ENCODE measurements around the gene MYL1.

Gene MYL1

DNA sequence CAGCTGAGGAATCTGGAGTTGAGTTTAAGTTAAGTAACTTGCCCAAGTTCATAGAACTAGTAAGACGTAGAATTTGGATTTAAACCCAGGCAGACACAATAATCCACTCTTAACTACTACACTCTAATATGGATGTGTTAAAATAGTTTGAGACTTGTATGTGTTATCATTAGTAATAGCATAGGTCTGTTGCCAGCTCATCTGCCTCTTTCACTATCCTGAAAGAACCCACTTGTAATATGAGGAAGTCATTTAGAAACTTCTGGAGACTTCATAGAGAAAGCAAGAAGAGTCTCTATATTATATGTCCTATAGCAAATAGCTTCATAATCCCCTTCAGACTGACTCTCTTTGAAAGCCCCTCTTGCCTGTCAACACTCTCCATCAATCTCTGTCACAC lies 46.7 kb downstream of the MYL1 start:
- DNase-seq (ENCODE audit: low read depth in 1 of 2, low spot score in 1 of 2), result no peak

DNA sequence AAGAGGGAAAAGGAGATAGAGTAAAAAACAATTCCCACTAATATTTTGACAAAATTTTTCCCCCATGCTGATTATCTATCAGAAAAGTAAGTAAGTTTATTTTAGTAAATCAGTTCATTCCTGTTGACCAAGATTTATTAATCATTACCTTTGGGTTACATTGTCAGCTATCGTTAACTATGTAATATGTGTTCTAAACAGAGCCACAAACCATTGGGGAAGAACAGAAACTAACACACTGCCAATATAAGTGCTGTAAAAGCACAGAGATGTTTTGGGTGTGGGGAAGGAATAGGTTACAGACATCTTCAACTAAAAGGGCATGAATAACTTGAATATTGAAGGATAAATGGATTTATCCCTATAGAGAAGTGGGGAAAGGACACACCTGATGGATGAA lies 47.3 kb downstream of the MYL1 start:
- DNase-seq (ENCODE audit: low read depth in 1 of 2, low spot score in 1 of 2), result no peak

DNA sequence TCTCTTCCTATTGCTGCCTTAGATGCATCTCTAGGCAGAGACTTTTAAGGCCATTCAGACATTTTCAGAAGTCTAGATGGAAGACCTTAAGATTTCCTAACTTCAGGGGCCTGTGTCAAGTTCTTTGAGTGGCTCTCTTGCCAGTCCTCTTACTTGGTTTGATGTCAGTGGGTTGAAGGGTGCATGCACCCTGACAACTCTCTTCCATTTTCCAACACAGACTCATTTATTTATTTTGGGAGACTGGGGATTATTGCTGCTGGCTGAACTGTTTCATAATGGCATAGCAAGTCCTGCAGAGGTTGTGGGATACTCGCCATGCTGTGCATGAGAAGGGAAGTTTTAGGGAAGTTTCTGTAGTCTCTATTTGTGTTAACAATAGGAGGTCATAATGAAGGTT lies 50.7 kb downstream of the MYL1 start:
- no peak for DNase-seq (ENCODE audit: low read depth in 1 of 2, low spot score in 1 of 2)

DNA sequence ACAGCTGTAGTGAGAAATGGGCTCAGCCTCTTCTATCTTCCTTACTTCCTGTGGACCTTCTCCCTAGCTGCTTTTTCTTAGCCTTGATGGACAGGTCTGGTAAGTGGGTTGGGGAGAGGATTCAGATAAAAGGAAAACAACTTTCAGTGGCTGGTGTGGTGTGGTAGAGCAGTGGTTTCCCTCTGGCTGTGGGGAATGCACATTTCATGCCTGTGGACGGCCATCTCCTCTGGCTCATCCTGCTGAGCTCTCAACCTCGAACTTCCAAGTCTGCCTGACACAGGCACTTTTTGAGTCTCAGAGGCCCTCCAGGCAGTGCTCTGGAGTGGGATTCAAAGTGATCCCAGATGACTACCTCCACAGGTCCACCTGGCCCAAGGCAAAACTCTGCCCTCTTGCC lies 51.1 kb downstream of the MYL1 start:
- no peak for DNase-seq (ENCODE audit: low read depth in 1 of 2, low spot score in 1 of 2)

DNA sequence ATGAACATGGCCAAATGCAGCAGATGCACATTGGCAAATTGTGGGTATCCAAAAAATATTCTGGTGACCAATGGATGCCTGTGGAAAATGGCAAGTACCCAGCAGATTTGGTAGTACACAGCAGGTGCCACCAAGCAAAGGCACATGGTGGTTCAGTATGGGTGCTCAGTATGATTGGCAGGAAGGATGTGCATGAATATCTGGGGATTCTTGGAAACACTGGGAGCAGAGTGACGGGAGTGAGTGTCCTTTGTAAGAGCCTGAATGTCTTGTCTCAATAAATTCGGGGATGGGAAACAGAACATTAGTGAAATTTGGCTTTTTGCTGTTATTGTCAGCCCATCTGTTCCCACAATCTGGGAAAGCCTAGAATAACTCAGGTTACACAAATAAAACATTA lies 52.9 kb downstream of the MYL1 start:
- no peak for DNase-seq (ENCODE audit: low read depth in 1 of 2, low spot score in 1 of 2)

DNA sequence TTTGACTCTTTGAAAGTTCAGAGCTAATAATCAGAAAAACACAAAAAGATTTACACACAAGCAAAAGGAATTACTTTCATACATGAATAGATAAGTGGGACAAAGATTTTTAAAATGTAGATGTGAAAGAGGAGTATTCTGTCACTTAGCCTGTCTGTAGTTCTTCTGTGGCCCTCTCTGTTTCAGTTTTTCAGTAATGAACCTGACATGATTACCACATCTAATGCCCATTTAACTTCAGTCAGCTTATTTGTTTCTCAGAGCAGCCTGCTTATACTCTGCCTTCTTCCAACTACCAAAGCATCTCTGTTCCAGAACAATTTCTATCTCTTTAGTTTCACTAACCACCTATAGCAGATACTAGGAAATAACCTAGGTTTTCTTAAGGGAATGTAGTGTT lies 55.3 kb downstream of the MYL1 start:
- DNase-seq (ENCODE audit: low read depth in 1 of 2, low spot score in 1 of 2), result no peak

DNA sequence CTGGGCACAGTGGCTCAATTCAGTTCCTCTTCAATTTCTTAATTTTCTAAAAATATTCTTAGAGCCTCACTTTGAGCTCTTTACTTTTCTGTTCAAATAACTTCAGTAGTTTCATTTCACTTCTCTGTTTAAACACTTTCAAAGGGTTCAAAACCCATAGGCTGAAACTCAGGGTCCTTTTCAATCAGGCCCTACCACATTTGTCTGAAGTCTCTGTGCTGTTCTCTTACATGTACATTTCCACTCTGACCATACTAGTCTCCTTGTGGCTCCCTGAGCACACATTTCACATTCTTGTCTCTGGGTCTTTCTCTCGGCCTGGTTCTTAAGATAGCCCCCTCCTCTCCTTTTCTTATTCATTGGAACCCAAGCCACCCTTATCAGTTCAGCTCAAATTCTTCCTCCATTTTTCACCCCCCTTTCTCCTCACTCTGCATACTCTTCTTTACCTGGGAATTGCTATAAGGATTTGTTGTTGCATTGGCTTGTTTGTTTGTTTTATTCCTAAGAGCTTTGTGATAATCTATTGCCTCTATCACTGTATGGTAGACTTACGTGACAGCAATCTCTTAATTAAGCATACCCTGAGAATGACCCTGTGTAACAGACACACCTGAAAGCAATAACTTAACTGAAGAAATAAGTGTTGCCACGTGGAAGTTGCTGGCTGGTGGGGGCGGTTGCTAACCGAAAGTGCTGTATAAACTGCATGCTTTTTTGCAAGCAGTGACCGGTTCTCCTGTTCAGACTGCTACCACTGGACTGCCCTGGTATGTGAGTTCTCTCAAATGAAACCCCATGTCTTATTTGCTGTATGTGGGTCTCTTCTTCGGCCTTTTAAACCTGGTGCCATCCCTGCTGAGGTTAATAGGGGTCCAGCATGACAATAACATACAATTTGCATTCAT lies 62.0 kb downstream of the MYL1 start:
- DNase-seq (ENCODE audit: low read depth in 1 of 2, low spot score in 1 of 2), result no peak

DNA sequence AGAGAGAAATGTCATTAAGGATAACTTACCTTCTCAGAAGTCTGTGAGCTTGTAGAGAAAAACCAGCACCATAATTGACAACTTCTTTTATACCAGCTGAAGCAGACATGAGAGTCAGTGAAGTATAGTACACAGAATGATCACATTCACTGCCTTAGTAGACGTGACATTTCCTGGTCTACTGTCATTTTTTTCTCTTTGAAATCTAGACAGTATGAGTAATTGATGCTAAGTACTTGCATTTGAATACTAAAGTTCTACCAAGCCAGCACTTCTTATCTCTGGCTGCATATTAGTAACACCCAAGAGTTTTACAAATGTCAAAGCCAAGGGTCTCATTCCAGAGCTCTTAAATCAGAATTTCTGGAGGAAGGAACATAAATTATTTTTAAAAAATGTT lies 64.4 kb downstream of the MYL1 start:
- DNase-seq (ENCODE audit: low read depth in 1 of 2, low spot score in 1 of 2), result no peak

Data from activated T-helper 1 cell treated with anti-CD3 and anti-CD28 coated beads, Interleukin-2, amount 50 U/mL, for 16 hours (primary cell).